ENCODE data around the gene TBCD.

TBCD gene

GRCh38 chr17:82859431-82860403 lies 107.9 kb downstream of the TBCD start:
- ATAC-seq (replicated peaks; ENCODE audit: extremely low read depth, poor library complexity, severe bottlenecking) (peak; percentile 11), DNase-seq (ENCODE audit: low spot score in 2 of 2) (no peak)
- Mint-ChIP-seq H3K4me1 (peaks cover 48% of the 10 kb centered on the region), H3K4me3 (peak overlapping the region; percentile 74), H3K27me3 (no peaks in the 10 kb centered on the region), H3K36me3 (ENCODE audit: insufficient read depth) (peaks cover 12% of the 10 kb centered on the region), H3K9me3 (no peaks in the 10 kb centered on the region), H3K27ac (ENCODE audit: low read depth) (peak overlapping the region; percentile 93)

GRCh38 chr17:82860606-82861392 lies 108.9 kb downstream of the TBCD start:
- H3K9me3 Mint-ChIP-seq: no peaks in the 10 kb centered on the region
- ATAC-seq (replicated peaks; ENCODE audit: extremely low read depth, poor library complexity, severe bottlenecking) (no peak), DNase-seq (ENCODE audit: low spot score in 2 of 2) (no peak)
- peak overlapping the region; percentile 93 for H3K27ac Mint-ChIP-seq (ENCODE audit: low read depth)
- H3K36me3 Mint-ChIP-seq (ENCODE audit: insufficient read depth): peaks cover 12% of the 10 kb centered on the region
- H3K4me3 Mint-ChIP-seq: peak overlapping the region; percentile 74
- H3K4me1 Mint-ChIP-seq: peaks cover 55% of the 10 kb centered on the region
- H3K27me3 Mint-ChIP-seq: no peaks in the 10 kb centered on the region

GRCh38 chr17:82861393-82861775 lies 109.5 kb downstream of the TBCD start:
- DNase-seq (ENCODE audit: low spot score in 2 of 2) (no peak), ATAC-seq (replicated peaks; ENCODE audit: extremely low read depth, poor library complexity, severe bottlenecking) (no peak)
- Mint-ChIP-seq H3K4me1 (peaks cover 55% of the 10 kb centered on the region), H3K4me3 (no peak overlapping the region), H3K36me3 (ENCODE audit: insufficient read depth) (peaks cover 10% of the 10 kb centered on the region), H3K27me3 (no peaks in the 10 kb centered on the region), H3K27ac (ENCODE audit: low read depth) (peak overlapping the region; percentile 38), H3K9me3 (no peaks in the 10 kb centered on the region)

GRCh38 chr17:82862191-82862590 lies 110.3 kb downstream of the TBCD start:
- H3K9me3 Mint-ChIP-seq: no peaks in the 10 kb centered on the region
- no peak for DNase-seq (ENCODE audit: low spot score in 2 of 2)
- no peak overlapping the region for H3K4me3 Mint-ChIP-seq
- H3K36me3 Mint-ChIP-seq (ENCODE audit: insufficient read depth): peaks cover 10% of the 10 kb centered on the region
- H3K27ac Mint-ChIP-seq (ENCODE audit: low read depth): peak overlapping the region; percentile 98
- H3K4me1 Mint-ChIP-seq: peaks cover 55% of the 10 kb centered on the region
- H3K27me3 Mint-ChIP-seq: no peaks in the 10 kb centered on the region
- ATAC-seq (replicated peaks; ENCODE audit: extremely low read depth, poor library complexity, severe bottlenecking): no peak

GRCh38 chr17:82862737-82863382 lies 111.0 kb downstream of the TBCD start:
- ATAC-seq (replicated peaks; ENCODE audit: extremely low read depth, poor library complexity, severe bottlenecking) (no peak), DNase-seq (ENCODE audit: low spot score in 2 of 2) (no peak)
- Mint-ChIP-seq H3K4me3 (peak overlapping the region; percentile 83), H3K36me3 (ENCODE audit: insufficient read depth) (peaks cover 10% of the 10 kb centered on the region), H3K9me3 (no peaks in the 10 kb centered on the region), H3K27ac (ENCODE audit: low read depth) (peak overlapping the region; percentile 98), H3K4me1 (peaks cover 58% of the 10 kb centered on the region), H3K27me3 (no peaks in the 10 kb centered on the region)

- ATAC-seq (replicated peaks; ENCODE audit: extremely low read depth, poor library complexity, severe bottlenecking) (no peak), DNase-seq (ENCODE audit: low spot score in 2 of 2) (no peak)
- Mint-ChIP-seq H3K4me1 (peaks cover 57% of the 10 kb centered on the region), H3K4me3 (peak overlapping the region; percentile 83), H3K9me3 (no peaks in the 10 kb centered on the region), H3K36me3 (ENCODE audit: insufficient read depth) (peaks cover 10% of the 10 kb centered on the region), H3K27me3 (no peaks in the 10 kb centered on the region), H3K27ac (ENCODE audit: low read depth) (peak overlapping the region; percentile 98)
These were observed 111.6 kb downstream of the TBCD start for GRCh38 chr17:82863383-82863940.

- peak overlapping the region; percentile 98 for H3K27ac Mint-ChIP-seq (ENCODE audit: low read depth)
- ATAC-seq (replicated peaks; ENCODE audit: extremely low read depth, poor library complexity, severe bottlenecking): peak; percentile 95
- peaks cover 10% of the 10 kb centered on the region for H3K36me3 Mint-ChIP-seq (ENCODE audit: insufficient read depth)
- peak overlapping the region; percentile 83 for H3K4me3 Mint-ChIP-seq
- DNase-seq (ENCODE audit: low spot score in 2 of 2): peak; percentile 72 to 91
- H3K27me3 Mint-ChIP-seq: no peaks in the 10 kb centered on the region
- H3K4me1 Mint-ChIP-seq: peaks cover 56% of the 10 kb centered on the region
- H3K9me3 Mint-ChIP-seq: no peaks in the 10 kb centered on the region
These were observed 112.3 kb downstream of the TBCD start for GRCh38 chr17:82863941-82864712.

- Mint-ChIP-seq H3K27ac (ENCODE audit: low read depth) (peak overlapping the region; percentile 98), H3K4me3 (peak overlapping the region; percentile 83), H3K9me3 (no peaks in the 10 kb centered on the region), H3K36me3 (ENCODE audit: insufficient read depth) (peaks cover 10% of the 10 kb centered on the region), H3K4me1 (peaks cover 51% of the 10 kb centered on the region), H3K27me3 (no peaks in the 10 kb centered on the region)
- ATAC-seq (replicated peaks; ENCODE audit: extremely low read depth, poor library complexity, severe bottlenecking): no peak
- no peak for DNase-seq (ENCODE audit: low spot score in 2 of 2)
These were observed 112.9 kb downstream of the TBCD start for GRCh38 chr17:82864713-82865248.

- Mint-ChIP-seq H3K27me3 (no peaks in the 10 kb centered on the region), H3K9me3 (no peaks in the 10 kb centered on the region), H3K4me3 (peak overlapping the region; percentile 83), H3K27ac (ENCODE audit: low read depth) (peak overlapping the region; percentile 98), H3K4me1 (peaks cover 47% of the 10 kb centered on the region), H3K36me3 (ENCODE audit: insufficient read depth) (peaks cover 13% of the 10 kb centered on the region)
- DNase-seq (ENCODE audit: low spot score in 2 of 2): no peak
- ATAC-seq (replicated peaks; ENCODE audit: extremely low read depth, poor library complexity, severe bottlenecking): no peak
These were observed 113.4 kb downstream of the TBCD start for GRCh38 chr17:82865274-82865673.

GRCh38 chr17:82865774-82866395 lies 114.0 kb downstream of the TBCD start:
- peak overlapping the region; percentile 98 for H3K27ac Mint-ChIP-seq (ENCODE audit: low read depth)

GRCh38 chr17:82866590-82867191 lies 114.8 kb downstream of the TBCD start:
- Mint-ChIP-seq H3K36me3 (ENCODE audit: insufficient read depth) (peaks cover 18% of the 10 kb centered on the region), H3K9me3 (no peaks in the 10 kb centered on the region), H3K4me1 (peaks cover 45% of the 10 kb centered on the region), H3K27me3 (no peaks in the 10 kb centered on the region), H3K27ac (ENCODE audit: low read depth) (no peak overlapping the region), H3K4me3 (no peak overlapping the region)
- DNase-seq (ENCODE audit: low spot score in 2 of 2): no peak
- no peak for ATAC-seq (replicated peaks; ENCODE audit: extremely low read depth, poor library complexity, severe bottlenecking)

More at GRCh38 chr17:82865774-82866395, 114.0 kb downstream of the TBCD start:
- ATAC-seq (replicated peaks; ENCODE audit: extremely low read depth, poor library complexity, severe bottlenecking) (no peak), DNase-seq (ENCODE audit: low spot score in 2 of 2) (no peak)
- Mint-ChIP-seq H3K27me3 (no peaks in the 10 kb centered on the region), H3K9me3 (no peaks in the 10 kb centered on the region), H3K4me3 (peak overlapping the region; percentile 83), H3K4me1 (peaks cover 45% of the 10 kb centered on the region), H3K36me3 (ENCODE audit: insufficient read depth) (peaks cover 15% of the 10 kb centered on the region)

Data from central memory CD8-positive, alpha-beta T cell (primary cell).